ENCODE results near the gene DDX25.
"Not testable (repeated sequence)": the region's sequence is repeated elsewhere in the genome, so short reads cannot be mapped to it uniquely, and the experiment has no call there.

Gene DDX25

DNA sequence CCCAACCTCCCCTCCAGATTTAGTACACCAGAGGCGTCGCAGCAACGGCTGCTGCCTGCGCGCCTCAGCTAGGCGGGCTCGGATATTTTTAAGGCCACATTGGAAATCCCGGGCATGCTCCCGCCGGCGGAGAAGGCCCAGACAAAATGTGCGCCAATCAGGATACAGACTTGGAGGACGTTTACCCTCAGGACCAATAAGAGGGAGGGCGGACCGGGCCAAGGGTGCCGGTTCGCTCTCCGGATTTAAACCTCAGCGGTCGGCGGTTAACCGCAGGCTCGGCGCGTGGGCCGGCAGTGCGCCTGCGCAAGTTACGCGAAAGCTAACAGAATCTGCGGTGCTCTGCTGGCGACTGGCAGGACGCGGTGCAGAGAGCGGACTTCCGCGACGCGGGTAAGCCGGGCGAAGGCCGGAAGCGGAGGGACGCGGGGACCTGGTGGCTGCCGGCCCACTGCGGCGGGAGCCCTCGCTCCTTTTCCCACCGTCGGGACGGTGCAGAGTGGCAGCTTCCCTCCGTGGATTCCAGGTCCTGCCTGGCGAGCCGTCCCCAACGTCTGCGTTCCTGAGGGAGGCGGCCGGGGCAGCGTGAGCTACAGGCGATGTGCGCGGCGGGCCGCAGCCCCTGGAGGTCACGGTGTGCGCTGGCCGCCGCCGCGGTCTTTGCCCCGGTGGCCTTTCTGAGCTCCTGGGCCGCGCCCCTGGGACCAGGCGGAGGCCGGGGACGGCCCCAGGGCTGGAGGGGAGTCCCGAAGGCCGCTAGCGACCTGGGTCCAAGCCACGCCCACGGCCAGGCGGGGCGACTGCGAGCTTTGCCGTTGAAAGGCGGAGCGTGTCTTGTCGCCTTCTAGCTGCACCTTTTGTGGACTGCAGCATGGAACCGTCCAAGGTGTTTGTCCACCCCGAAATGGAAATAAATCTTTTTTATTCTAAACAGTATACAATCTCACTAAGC lies 16.7 kb upstream of the DDX25 start, which contains the start of gene HYLS1:
Gene HYLS1, plus strand, starts transcription at position 296 of the 952 bp plus-strand sequence. CDS start 11,701 bp downstream, outside the sequence.
- peak within 1 kb of the TSS; percentile 85 for H3K4me3 Mint-ChIP-seq

DNA sequence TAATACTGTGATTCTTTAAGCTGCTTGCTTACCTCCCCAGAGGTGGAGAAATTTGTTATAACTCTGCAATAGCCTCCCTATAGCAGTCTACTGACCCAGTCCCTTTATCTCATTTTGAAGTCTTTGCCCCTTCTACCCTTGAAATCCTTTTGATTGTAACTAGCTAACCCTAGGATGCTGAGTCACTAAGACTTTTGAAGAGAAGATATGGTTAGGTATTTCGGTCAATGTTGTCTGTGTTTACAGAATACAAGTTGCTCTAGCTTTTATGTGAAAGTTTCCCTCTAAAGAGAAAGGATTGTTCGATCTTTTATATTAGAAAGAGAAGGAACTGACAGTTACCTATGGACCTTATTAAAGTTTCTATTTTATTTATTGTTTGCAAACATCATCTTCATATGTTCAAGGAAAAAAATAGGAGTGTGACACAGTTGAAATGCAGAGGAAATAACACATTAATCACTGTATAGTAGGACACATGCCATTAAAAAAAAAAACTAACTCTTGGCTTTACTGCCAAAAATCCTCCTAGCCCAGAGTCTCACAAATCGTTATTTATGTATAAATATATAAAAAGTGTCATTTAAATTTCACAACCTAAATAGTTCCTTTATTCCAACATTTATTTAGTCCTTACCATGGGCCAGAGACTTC lies 13.7 kb upstream of the DDX25 start:
- Mint-ChIP-seq H3K4me3 (no peak overlapping the region), H3K27me3 (peaks cover 2% of the 10 kb centered on the region), H3K27ac (no peak overlapping the region), H3K36me3 (ENCODE audit: low read depth) (peaks cover 50% of the 10 kb centered on the region), H3K4me1 (ENCODE audit: low read depth) (peaks cover 23% of the 10 kb centered on the region), H3K9me3 (no peaks in the 10 kb centered on the region)
- intact Hi-C loops (cut with micrococcal nuclease): no loop called here

More for the DNA sequence above, 16.7 kb upstream of the DDX25 start, which contains the start of gene HYLS1:
- H3K36me3 Mint-ChIP-seq (ENCODE audit: low read depth): peaks cover 22% of the 10 kb centered on the region
- H3K27ac Mint-ChIP-seq: peak within 1 kb of the TSS; percentile 91
- H3K9me3 Mint-ChIP-seq: no peaks in the 10 kb centered on the region
- peaks cover 3% of the 10 kb centered on the region for H3K27me3 Mint-ChIP-seq
- H3K4me1 Mint-ChIP-seq (ENCODE audit: low read depth): peaks cover 21% of the 10 kb centered on the region
- intact Hi-C loops (cut with micrococcal nuclease): loop anchor here (1.0 to 10.0 kb wide), 3 partner anchors 16 to 933 kb away; partner anchors contain the start of genes CCDC15, CHEK1 and PUS3

DNA sequence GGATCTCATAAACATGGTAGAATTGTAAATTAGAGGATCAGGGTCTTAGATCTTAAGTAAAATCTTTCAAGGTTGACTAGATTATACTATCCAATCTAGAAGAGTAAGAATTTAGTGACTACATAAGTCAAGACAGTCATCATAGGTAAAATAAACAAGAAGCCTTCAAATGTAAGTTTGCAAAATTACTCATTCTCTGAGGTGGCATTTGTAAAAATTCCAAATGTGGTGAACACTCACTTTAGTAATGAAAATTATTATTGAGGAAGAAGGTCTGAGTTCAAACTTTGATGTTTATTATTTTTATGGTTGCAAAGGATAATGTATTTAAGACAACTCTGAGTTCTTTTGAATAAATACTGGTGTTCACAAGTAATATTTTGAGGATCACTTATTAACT lies 12.2 kb upstream of the DDX25 start:
- no peaks in the 10 kb centered on the region for H3K27me3 Mint-ChIP-seq
- H3K4me1 Mint-ChIP-seq (ENCODE audit: low read depth): peaks cover 17% of the 10 kb centered on the region
- H3K27ac Mint-ChIP-seq: no peak overlapping the region
- peaks cover 57% of the 10 kb centered on the region for H3K36me3 Mint-ChIP-seq (ENCODE audit: low read depth)
- H3K4me3 Mint-ChIP-seq: no peak overlapping the region
- intact Hi-C loops (cut with micrococcal nuclease): no loop called here
- H3K9me3 Mint-ChIP-seq: no peaks in the 10 kb centered on the region

- no peaks in the 10 kb centered on the region for H3K27me3 Mint-ChIP-seq
- H3K4me3 Mint-ChIP-seq: no peak overlapping the region
- H3K27ac Mint-ChIP-seq: no peak overlapping the region
- H3K4me1 Mint-ChIP-seq (ENCODE audit: low read depth): peaks cover 14% of the 10 kb centered on the region
- no peaks in the 10 kb centered on the region for H3K9me3 Mint-ChIP-seq
- H3K36me3 Mint-ChIP-seq (ENCODE audit: low read depth): peaks cover 51% of the 10 kb centered on the region
- intact Hi-C loops (cut with micrococcal nuclease): no loop called here
These were observed 11.3 kb upstream of the DDX25 start for GRCh38 chr11:125892994-125893393.

- Mint-ChIP-seq H3K27me3 (peaks cover 34% of the 10 kb centered on the region), H3K9me3 (no peaks in the 10 kb centered on the region), H3K4me1 (ENCODE audit: low read depth) (peaks cover 20% of the 10 kb centered on the region), H3K27ac (no peak overlapping the region), H3K36me3 (ENCODE audit: low read depth) (peaks cover 23% of the 10 kb centered on the region), H3K4me3 (peak overlapping the region; percentile 37)
- intact Hi-C loops (cut with micrococcal nuclease): no loop called here
These were observed 2.4 kb upstream of the DDX25 start for GRCh38 chr11:125901872-125902271.

- Mint-ChIP-seq H3K4me1 (ENCODE audit: low read depth) (peaks cover 20% of the 10 kb centered on the region), H3K4me3 (peak overlapping the region; percentile 89)
These were observed 1.9 kb upstream of the DDX25 start for GRCh38 chr11:125902277-125902926.

DNA sequence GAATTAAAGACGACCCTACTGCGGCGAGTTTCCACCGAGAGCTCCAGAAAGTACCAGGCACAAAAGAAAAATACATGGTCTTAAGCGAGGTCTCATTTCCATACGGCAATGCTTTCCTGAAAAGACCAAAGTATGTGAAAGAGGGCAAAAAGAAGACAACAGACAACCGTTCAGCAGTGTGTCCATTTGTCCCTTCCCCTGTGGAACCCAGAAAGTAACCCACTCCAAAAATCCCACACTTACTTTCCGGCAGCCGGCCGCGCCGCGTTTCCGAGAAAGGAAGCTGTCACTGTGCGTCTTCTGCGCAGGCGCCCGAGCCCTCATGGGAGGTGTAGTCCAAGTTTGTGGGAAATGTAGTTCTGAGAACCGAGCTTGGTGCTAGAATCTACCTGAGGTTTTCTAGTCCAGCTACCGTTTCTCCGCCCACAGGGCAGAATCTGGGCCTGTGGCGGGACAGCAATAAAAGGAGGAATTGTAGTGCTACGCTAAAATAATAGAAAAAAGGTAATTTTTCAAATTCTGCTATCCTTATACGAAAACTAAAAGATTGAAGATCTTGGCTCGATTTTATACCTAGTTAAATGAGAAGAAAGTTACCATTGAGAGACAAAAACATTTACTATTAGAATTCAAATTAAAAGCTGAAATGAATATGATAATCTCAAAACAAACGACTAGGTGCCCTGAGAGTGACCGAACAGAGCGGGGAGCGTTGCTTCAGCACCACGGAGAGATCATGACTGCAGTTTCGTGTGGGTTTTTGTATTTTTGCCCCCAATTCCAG lies 1.2 kb upstream of the DDX25 start, which contains the start of gene PUS3:
Gene PUS3, minus strand, starts transcription at position 280 of the 784 bp plus-strand sequence. CDS start 6,922 bp downstream, outside the sequence.
- H3K9me3 Mint-ChIP-seq: no peaks in the 10 kb centered on the region

More at GRCh38 chr11:125902277-125902926, 1.9 kb upstream of the DDX25 start:
- H3K9me3 Mint-ChIP-seq: no peaks in the 10 kb centered on the region
- peaks cover 34% of the 10 kb centered on the region for H3K27me3 Mint-ChIP-seq
- peaks cover 23% of the 10 kb centered on the region for H3K36me3 Mint-ChIP-seq (ENCODE audit: low read depth)
- peak overlapping the region; percentile 90 for H3K27ac Mint-ChIP-seq
- intact Hi-C loops (cut with micrococcal nuclease): no loop called here

GRCh38 chr11:125904678-125905077 lies 370 bp downstream of the DDX25 start:
- peaks cover 17% of the 10 kb centered on the region for H3K36me3 Mint-ChIP-seq (ENCODE audit: low read depth)
- H3K27ac Mint-ChIP-seq: no peak overlapping the region
- no peak overlapping the region for H3K4me3 Mint-ChIP-seq
- H3K27me3 Mint-ChIP-seq: peaks cover 42% of the 10 kb centered on the region
- H3K4me1 Mint-ChIP-seq (ENCODE audit: low read depth): peaks cover 20% of the 10 kb centered on the region
- no peaks in the 10 kb centered on the region for H3K9me3 Mint-ChIP-seq
- intact Hi-C loops (cut with micrococcal nuclease): loop anchor here (5.0 kb wide), 1 partner anchor 158 kb away; the partner anchor contains the start of gene CDON

More for the DNA sequence above, 1.2 kb upstream of the DDX25 start, which contains the start of gene PUS3:
- H3K27ac Mint-ChIP-seq: peak within 1 kb of the TSS; percentile 90
- H3K4me3 Mint-ChIP-seq: peak within 1 kb of the TSS; percentile 89
- H3K27me3 Mint-ChIP-seq: peaks cover 37% of the 10 kb centered on the region
- peaks cover 23% of the 10 kb centered on the region for H3K36me3 Mint-ChIP-seq (ENCODE audit: low read depth)
- peaks cover 20% of the 10 kb centered on the region for H3K4me1 Mint-ChIP-seq (ENCODE audit: low read depth)
- intact Hi-C loops (cut with micrococcal nuclease): loop anchor here (1.0 kb wide), 2 partner anchors 16 to 308 kb away; partner anchors contain the start of genes FAM118B, HYLS1 and RPUSD4

- no peaks in the 10 kb centered on the region for H3K36me3 Mint-ChIP-seq (ENCODE audit: low read depth)
- no peaks in the 10 kb centered on the region for H3K4me1 Mint-ChIP-seq (ENCODE audit: low read depth)
These were observed 6.0 kb downstream of the DDX25 start for GRCh38 chr11:125910226-125910849.

GRCh38 chr11:125914601-125915000 lies 10.3 kb downstream of the DDX25 start:
- H3K4me3 Mint-ChIP-seq; H3K9me3 Mint-ChIP-seq; intact Hi-C loops (cut with micrococcal nuclease); H3K4me1 Mint-ChIP-seq (ENCODE audit: low read depth); H3K36me3 Mint-ChIP-seq (ENCODE audit: low read depth); H3K27ac Mint-ChIP-seq: not testable (repeated sequence)
- H3K27me3 Mint-ChIP-seq: peaks cover 16% of the 10 kb centered on the region

More at GRCh38 chr11:125910226-125910849, 6.0 kb downstream of the DDX25 start:
- Mint-ChIP-seq H3K9me3 (no peaks in the 10 kb centered on the region), H3K4me3 (no peak overlapping the region), H3K27ac (no peak overlapping the region), H3K27me3 (peaks cover 29% of the 10 kb centered on the region)
- intact Hi-C loops (cut with micrococcal nuclease): no loop called here

DNA sequence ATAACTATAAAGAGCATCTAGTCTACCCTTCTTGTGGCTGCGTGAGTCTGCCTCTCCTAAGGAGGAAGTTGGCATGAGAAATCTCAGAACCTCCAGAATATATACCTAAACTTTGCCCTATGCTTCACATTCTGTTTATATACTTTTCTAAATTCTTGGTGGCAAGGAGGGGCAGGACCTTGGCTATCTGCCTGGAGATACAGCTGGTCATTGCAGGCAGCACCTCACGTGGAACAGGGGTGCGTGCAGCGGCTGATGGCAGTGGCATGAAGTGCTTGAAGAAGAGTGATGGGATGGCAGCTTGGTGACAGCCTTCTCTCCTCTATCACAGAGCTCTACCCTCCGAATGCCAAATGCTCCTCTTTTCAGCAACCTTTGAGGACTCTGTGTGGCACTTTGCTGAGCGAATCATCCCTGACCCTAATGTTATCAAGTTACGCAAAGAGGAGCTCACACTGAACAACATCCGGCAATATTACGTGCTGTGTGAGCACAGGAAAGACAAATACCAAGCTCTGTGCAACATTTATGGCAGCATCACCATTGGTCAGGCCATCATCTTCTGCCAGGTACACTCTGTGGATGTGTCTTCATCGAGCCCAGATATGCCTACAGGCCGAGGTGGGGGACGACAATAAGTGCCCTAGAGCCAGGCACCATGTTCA lies 12.5 kb downstream of the DDX25 start:
- Mint-ChIP-seq H3K4me1 (ENCODE audit: low read depth) (no peaks in the 10 kb centered on the region), H3K36me3 (ENCODE audit: low read depth) (no peaks in the 10 kb centered on the region), H3K27me3 (peaks cover 5% of the 10 kb centered on the region), H3K4me3 (no peak overlapping the region), H3K27ac (no peak overlapping the region), H3K9me3 (no peaks in the 10 kb centered on the region)
- intact Hi-C loops (cut with micrococcal nuclease): no loop called here

DNA sequence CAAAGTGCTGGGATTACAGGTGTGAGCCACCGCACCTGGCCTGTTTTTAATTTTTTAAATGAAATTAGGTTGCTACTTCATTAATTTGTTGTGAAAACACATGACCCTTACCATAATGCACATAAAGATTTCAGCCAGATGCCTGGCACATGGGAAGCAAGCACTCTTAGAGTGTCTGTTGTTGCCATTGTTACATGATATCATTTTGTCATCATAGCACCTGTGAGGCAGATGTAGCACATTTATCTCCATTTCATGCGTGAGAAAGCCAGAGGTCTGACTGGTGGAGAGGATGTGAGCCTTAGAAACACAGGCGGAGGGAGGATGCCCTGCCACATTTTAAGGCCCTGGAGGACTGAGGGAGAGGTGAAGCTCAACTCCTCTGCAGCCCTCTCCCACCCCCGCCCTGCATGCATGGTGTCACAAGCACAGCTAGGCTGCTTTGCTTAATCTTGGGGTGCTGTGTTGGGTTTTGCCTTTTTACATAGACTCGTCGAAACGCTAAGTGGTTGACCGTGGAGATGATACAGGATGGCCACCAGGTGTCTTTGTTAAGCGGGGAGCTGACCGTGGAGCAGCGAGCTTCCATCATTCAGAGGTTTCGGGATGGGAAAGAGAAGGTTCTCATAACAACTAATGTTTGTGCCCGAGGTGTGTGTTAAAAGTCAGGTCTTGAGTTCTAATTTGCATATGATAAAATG lies 14.0 kb downstream of the DDX25 start:
- Mint-ChIP-seq H3K4me1 (ENCODE audit: low read depth) (no peaks in the 10 kb centered on the region), H3K27me3 (peaks cover 5% of the 10 kb centered on the region), H3K9me3 (no peaks in the 10 kb centered on the region), H3K4me3 (no peak overlapping the region), H3K27ac (no peak overlapping the region), H3K36me3 (ENCODE audit: low read depth) (no peaks in the 10 kb centered on the region)
- intact Hi-C loops (cut with micrococcal nuclease): no loop called here
